Measurements from ENCODE around the gene KLF16.
A peak's percentile ranks its signal among the peaks of the same experiment; 100 is the strongest.

Gene KLF16

GRCh38 chr19:1854039-1854541 is 9.3 kb downstream of the KLF16 start:
- DNase-seq (ENCODE audit: extremely low read depth, low read depth): no peak
- no peak overlapping the region for H3K4me3 ChIP-seq (replicated peaks; ENCODE audit: low read depth, low read length)
- no peak for TF ChIP-seq CTCF (IDR thresholded peaks at IDR 0.05; ENCODE audit: low read depth, low read length, missing control alignments)

- TF ChIP-seq CTCF (IDR thresholded peaks at IDR 0.05; ENCODE audit: low read depth, low read length, missing control alignments): peak; percentile 89
- peak; percentile 35 for DNase-seq (ENCODE audit: extremely low read depth, low read depth)
- no peak overlapping the region for H3K4me3 ChIP-seq (replicated peaks; ENCODE audit: low read depth, low read length)
Measured at GRCh38 chr19:1853295-1854038, 9.9 kb downstream of the KLF16 start.

- H3K4me3 ChIP-seq (replicated peaks; ENCODE audit: low read depth, low read length): no peak overlapping the region
- no peak for TF ChIP-seq CTCF (IDR thresholded peaks at IDR 0.05; ENCODE audit: low read depth, low read length, missing control alignments)
- DNase-seq (ENCODE audit: extremely low read depth, low read depth): no peak
Measured at GRCh38 chr19:1852581-1853128, 10.7 kb downstream of the KLF16 start.

GRCh38 chr19:1851654-1852580 is 11.5 kb downstream of the KLF16 start:
- no peak overlapping the region for H3K4me3 ChIP-seq (replicated peaks; ENCODE audit: low read depth, low read length)
- no peak for TF ChIP-seq CTCF (IDR thresholded peaks at IDR 0.05; ENCODE audit: low read depth, low read length, missing control alignments)
- DNase-seq (ENCODE audit: extremely low read depth, low read depth): no peak

GRCh38 chr19:1850809-1851653 is 12.3 kb downstream of the KLF16 start:
- TF ChIP-seq CTCF (IDR thresholded peaks at IDR 0.05; ENCODE audit: low read depth, low read length, missing control alignments): peak; percentile 8
- no peak for DNase-seq (ENCODE audit: extremely low read depth, low read depth)
- no peak overlapping the region for H3K4me3 ChIP-seq (replicated peaks; ENCODE audit: low read depth, low read length)

GRCh38 chr19:1849886-1850398 is 13.4 kb downstream of the KLF16 start:
- no peak for TF ChIP-seq CTCF (IDR thresholded peaks at IDR 0.05; ENCODE audit: low read depth, low read length, missing control alignments)
- no peak for DNase-seq (ENCODE audit: extremely low read depth, low read depth)
- no peak overlapping the region for H3K4me3 ChIP-seq (replicated peaks; ENCODE audit: low read depth, low read length)
